Stimulated activated CD4-positive, alpha-beta T cell treated with anti-CD3 and anti-CD28 coated beads, TNF-alpha, amount 100 ng/mL, for 1 hour (primary cell): ENCODE results near the gene KRT82.
"Not testable (repeated sequence)": the region's sequence is repeated elsewhere in the genome, so short reads cannot be mapped to it uniquely, and the experiment has no call there.

Source experiments
- DNase-seq, 3 donors: peaks; one replicate each; pipeline ENCODE4 v3.0.0-alpha.2; 2020; ENCODE audit warnings: low read depth in 3 of 3, low spot score in 1 of 3

KRT82 gene

GRCh38 chr12:52413202-52413601 is 7.1 kb upstream of the KRT82 start:
- no peak for DNase-seq

- DNase-seq: no peak
Observed at GRCh38 chr12:52411815-52412214, 5.7 kb upstream of the KRT82 start.

DNA sequence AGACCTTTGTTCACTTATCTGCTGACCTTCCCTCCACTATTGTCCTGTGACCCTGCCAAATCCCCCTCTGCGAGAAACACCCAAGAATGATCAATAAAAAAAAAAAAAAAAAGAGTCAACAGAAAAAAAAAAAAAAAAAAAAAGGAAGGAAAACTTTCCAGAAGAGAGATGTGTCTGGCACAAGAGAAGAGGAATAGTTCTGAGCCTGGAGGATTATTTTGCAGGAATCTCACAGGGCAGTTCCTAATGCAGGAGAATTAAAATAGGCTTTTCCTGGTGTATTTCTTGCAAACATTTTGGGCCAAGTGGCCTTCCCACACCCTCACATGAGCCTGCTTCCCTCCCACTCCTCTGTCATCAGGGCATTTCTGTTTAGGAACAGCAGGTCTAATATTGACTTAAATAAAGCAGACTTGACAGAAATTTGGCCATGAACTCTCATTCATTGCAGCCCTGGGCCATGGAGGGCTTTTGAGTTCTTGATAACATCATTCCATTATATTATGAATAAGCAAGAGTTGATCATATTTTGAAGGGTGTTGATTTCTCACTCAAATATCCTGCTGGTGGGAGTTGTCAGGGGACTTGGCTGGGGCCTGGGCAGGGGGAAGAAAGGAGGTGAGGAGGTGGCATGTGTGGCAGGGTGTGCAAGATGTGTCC is 4.6 kb upstream of the KRT82 start:
- not testable (repeated sequence) for DNase-seq

DNA sequence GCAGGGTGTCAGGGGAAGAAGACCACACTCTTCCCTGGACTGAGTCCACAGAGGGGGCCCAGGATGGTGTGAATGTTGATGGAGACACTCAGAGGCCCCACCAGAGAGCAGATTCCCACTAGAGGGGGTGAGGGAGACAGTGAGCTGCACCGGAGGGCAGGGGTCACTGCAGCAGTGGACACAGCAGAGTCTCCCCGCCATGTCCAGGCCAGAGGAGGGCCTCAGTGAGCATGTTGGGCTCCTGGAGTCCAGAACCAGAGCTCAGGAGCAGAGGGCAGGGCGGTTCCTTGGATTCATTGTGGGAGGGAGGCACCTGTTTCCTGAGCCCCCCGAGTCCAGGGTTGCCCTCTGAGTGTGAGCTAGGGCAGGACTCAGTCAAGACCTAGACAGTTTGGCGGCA is 1.8 kb upstream of the KRT82 start:
- DNase-seq: no peak

- no peak for DNase-seq
Observed at GRCh38 chr12:52404951-52405350, 1.2 kb downstream of the KRT82 start.

- DNase-seq: no peak
Observed at GRCh38 chr12:52403561-52403960, 2.6 kb downstream of the KRT82 start.

- DNase-seq: no peak
Observed at GRCh38 chr12:52402873-52403540, 3.1 kb downstream of the KRT82 start.

DNA sequence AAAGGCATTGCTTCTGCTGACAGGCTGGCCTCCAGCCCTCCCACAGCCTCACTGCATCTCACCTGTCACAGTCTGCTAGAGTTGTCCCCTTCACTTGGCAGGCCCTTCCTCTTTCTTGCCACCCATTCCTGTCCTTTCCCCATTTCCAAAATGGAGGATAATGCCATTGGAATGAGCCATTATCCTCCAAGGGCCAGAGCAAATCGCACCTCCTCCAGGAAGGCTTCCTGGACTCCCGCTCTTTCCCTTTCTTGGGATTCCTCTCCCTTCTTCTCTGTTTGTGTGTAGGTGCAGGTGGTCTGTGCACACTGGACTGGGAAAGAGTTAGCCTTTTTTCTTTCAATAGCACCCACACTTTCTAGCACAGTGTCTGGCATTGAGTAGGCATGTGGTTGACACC is 3.8 kb downstream of the KRT82 start:
- no peak for DNase-seq

- DNase-seq: no peak
Observed at GRCh38 chr12:52401926-52402325, 4.2 kb downstream of the KRT82 start.

DNA sequence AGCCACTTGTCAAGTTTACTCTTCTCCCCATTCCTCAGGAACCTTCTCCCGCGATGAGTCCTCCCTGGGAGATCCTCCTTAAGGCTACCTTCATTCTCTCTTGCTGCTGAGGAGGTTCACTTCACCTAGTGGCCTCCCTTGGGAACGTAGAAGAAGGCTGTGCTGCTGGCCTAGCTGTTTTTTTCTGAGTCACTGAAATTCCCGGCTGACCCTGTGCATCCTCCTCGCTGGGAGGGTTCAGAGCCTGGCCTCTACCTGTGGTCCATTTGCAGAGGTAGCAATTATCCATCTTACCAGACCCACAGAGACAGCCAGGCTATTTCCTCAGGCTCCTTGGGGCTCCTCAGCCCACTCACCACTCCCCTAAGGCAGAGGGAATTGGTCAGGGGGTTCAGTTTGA is 4.6 kb downstream of the KRT82 start:
- DNase-seq: no peak

DNA sequence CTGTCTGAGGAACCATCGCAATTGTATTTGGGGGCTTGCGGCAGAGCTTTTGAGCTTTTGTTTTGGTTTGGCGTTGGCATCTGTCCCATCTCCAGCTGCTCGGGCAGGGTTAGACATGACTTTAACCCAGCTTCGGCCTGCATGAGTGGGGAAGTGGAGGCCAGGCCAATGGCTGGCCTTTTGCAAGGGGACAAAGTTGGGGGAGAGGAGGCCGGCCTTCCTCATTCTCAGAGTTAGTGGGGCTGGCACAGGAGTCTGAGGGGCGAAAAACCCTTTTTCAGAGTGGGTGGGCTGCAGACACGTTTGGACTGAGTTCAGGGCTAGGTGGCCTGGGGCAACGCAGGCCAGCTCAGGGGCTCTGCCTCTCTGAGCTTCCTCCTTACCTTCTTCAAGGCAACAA is 5.2 kb downstream of the KRT82 start:
- no peak for DNase-seq

DNA sequence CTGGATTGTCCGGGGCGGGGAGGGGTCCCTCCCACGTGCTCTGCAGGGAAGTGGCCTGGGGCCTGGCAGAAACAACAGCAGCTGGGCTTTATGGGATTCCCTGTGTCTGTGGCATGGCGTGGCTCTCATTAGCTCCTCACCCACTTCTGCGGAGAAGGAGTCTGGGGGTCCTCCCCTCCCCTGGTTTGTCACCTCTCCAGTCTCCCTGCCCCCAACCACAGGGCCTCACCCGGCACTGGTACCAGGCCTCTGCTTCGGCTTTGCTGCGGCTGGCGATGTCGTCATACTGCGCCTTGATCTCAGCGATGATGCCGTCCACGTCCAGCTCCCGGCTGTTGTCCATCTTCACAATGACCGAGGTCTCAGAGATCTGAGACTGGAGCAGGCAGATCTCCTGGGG is 6.4 kb downstream of the KRT82 start:
- no peak for DNase-seq

DNA sequence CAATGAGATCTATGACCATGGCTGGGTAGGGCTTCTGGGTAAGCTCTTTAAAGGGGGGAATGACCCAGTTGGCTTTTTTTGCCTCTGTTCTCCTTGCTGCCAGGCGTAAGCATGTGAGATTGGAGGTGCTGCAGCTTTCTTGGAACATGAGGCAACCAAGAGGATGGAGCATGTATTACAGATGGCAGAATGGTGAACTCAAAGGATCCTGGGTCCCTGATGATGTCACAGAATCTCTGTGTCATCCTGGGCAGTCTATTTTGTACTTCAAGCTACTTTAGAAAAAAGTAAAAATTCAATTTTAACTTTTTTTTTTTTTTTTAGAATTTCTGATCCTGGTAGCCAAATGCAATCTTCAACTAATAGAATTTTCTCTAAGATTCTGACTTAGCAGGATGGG is 8.0 kb downstream of the KRT82 start:
- DNase-seq: no peak

- no peak for DNase-seq
Observed at GRCh38 chr12:52396656-52397055, 9.5 kb downstream of the KRT82 start.

- no peak for DNase-seq
Observed at GRCh38 chr12:52395761-52396434, 10.2 kb downstream of the KRT82 start.

DNA sequence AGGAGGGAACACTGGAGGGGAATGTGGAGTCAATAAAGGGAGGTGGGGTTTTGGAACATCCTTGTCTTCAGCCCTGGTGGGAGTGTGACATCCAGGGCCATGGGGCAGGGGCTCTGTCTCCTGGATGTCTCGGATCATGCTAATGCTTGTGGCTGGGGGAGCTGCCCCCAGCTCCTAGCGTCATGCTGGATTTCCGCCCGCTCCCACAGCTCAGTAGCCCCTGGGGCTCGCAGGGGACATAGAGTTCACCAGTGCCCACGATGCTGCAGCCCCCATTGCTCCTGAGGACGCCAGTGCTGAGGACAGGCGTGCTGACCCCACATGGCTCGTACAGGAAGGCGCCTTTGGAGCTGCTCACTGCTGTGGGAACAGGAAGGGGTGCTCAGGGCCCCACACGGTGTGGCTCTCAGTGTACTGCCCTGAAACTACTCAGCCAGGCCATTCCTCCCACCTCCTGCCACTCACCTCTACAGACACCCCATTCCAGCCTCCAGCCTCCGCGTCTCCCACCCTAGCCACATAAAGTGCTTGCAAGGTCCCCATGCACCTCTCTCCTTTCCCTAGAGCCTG is 11.2 kb downstream of the KRT82 start:
- DNase-seq: no peak

GRCh38 chr12:52392465-52393007 is 13.6 kb downstream of the KRT82 start:
- DNase-seq: no peak

GRCh38 chr12:52391618-52392002 is 14.5 kb downstream of the KRT82 start:
- no peak for DNase-seq

DNA sequence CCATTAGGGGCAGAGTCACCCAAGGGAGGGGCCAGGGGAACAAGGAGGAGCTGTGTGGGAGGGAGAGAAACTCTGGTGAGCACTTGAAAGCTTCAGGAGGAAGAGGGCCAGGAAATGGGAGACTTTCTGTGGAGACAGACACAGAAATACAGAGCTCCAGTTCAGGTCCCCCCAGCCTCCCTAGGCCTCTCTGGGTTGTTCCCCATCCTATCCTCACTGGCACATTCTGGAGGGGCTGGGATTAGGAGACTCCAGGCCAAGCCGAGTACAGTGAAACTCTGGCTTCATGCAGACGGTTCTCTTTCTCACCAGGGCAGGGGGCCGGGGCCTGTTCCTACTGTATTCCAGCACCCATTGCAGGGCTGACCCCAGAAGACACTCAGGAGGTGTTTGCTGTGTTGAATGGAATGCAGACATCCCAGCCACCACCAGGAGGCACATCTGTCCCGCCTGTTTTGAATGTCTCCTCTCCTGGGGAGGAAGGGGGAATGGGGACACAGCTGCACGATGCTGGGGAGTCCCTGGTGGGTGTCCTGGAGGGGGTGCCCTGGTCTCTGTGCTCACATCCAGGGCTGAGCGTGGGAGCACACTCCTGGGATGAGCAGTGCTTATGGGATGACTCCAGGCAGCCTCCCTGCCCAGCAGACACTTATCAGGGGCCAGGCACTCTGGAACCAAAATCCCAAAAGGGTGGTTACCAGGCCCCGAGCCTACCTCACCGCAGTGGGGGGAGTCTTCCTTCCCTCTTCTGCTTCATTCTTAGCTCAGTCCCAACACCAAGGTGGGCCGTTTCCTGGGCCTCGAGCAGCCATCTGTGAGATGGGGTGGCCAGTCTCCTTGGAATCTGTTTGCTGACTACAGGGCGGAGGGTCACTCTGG is 15.2 kb downstream of the KRT82 start:
- no peak for DNase-seq

DNA sequence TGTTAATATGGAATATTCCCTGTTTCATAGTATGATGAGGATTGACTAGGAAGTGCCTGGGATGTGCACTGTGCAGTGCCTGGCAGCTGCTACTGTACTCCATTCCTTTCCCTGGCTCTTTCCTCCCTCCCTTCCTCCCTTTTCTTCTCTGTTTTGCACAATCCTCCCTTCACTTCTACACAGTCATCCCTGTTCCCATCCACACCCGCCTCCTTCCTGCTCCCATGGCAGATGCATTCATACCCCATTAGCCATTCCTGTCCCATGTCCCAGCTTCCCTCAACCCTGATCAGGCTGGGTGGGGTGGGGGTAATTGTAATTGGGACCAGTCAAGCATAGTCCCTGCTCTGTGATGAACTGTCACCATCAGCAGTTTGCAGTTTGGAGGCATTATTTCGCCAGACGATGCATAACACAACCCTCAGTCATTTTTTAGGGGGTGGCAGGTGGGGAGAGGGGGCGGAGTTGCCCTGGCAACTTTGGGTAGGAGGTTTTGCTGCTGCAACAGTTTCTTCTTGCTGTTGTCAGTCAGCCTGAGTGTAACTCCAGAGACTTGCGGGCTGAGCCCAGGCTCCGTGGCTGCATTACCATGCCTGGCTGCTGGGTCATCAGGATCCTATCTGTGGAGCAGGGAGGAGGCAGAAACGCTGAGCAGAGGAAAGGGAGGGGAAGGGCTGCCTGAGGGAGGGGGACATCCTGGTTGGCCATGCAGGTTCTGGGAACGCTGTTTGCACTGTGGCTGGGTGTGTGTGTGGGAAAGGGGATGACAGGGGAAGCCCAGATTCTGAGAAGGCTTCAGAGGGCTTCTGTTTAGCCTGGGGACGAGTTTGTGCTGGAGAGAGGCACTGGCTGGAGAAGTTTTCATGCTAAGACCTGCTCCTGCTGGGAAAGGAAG is 16.6 kb downstream of the KRT82 start:
- DNase-seq: no peak
